Loucy (cell line): ENCODE data around the gene MYEOV.

Experiments used
- H2AFZ ChIP-seq: fragments of 200-600 bp; sonication (generic); 2 replicates; pipeline ENCODE4 v1.6.0; 2016; ENCODE audit warnings: antibody characterized with exemption, mild to moderate bottlenecking, low read length, moderate library complexity
- H3F3A ChIP-seq: fragments of 200-600 bp; 2 replicates; pipeline ENCODE4 v1.6.0; 2016; ENCODE audit warnings: antibody characterized with exemption, low read depth, mild to moderate bottlenecking
- H3K27me3 ChIP-seq: fragments of 200-600 bp; sonication (generic); 2 replicates; pipeline ENCODE4 v1.6.1; 2014; ENCODE audit warnings: low read length, mild to moderate bottlenecking; ENCODE audit not compliant: insufficient read depth, poor library complexity, severe bottlenecking
- H3K36me3 ChIP-seq: fragments of 200-600 bp; sonication (generic); 2 replicates; pipeline ENCODE4 v1.6.1; 2016; ENCODE audit warnings: low read length; ENCODE audit not compliant: insufficient read depth
- H3K4me1 ChIP-seq: fragments of 200-600 bp; sonication (generic); 2 replicates; pipeline ENCODE4 v1.5.1; 2014; ENCODE audit warnings: low read length, mild to moderate bottlenecking; ENCODE audit not compliant: insufficient read depth, poor library complexity, severe bottlenecking
- H3K4me2 ChIP-seq: fragments of 200-600 bp; sonication (generic); 2 replicates; pipeline ENCODE4 v1.6.0; 2014; ENCODE audit warnings: antibody characterized with exemption, low read length, low read depth, mild to moderate bottlenecking; ENCODE audit not compliant: poor library complexity, severe bottlenecking
- H3K4me3 ChIP-seq: fragments of 200-600 bp; sonication (generic); 2 replicates; pipeline ENCODE4 v1.5.1; 2014; ENCODE audit warnings: low read length, mild to moderate bottlenecking, mixed read lengths; ENCODE audit not compliant: poor library complexity, severe bottlenecking
- H3K79me2 ChIP-seq: fragments of 200-600 bp; sonication (generic); 2 replicates; pipeline ENCODE4 v1.6.1; 2014; ENCODE audit warnings: low read length; ENCODE audit not compliant: insufficient read depth
- H3K9ac ChIP-seq: fragments of 200-600 bp; sonication (generic); 2 replicates; pipeline ENCODE4 v1.6.0; 2014; ENCODE audit warnings: mild to moderate bottlenecking, low read depth, low read length, moderate library complexity; ENCODE audit not compliant: poor library complexity, severe bottlenecking
- H3K9me2 ChIP-seq: fragments of 200-600 bp; sonication (generic); replicated peaks from 2 replicates; pipeline ENCODE4 v1.6.1; 2016; ENCODE audit warnings: low read depth, low read length, mixed read lengths
- H3K9me3 ChIP-seq: fragments of 200-600 bp; sonication (generic); 2 replicates; pipeline ENCODE4 v1.6.1; 2014; ENCODE audit warnings: mild to moderate bottlenecking, antibody characterized with exemption, low read length, low read depth; ENCODE audit not compliant: insufficient read depth
- H4K20me1 ChIP-seq: fragments of 200-600 bp; sonication (generic); 2 replicates; pipeline ENCODE4 v1.6.0; 2014; ENCODE audit warnings: antibody characterized with exemption, low read length, mild to moderate bottlenecking; ENCODE audit not compliant: insufficient read depth, poor library complexity, severe bottlenecking
- EZH2phosphoT487 ChIP-seq: fragments of 200-600 bp; IDR thresholded peaks from 2 replicates; pipeline ENCODE4 v1.6.1; 2018; ENCODE audit warnings: antibody characterized with exemption, mild to moderate bottlenecking, moderate library complexity, borderline replicate concordance
- TF ChIP-seq, protein P1 (sequence below): fragments of 200-600 bp; sonication (generic); conservative IDR thresholded peaks from 2 replicates; pipeline ENCODE4 v1.5.1; 2014; ENCODE audit warnings: mild to moderate bottlenecking, antibody characterized with exemption, low read length

The MYEOV gene

DNA sequence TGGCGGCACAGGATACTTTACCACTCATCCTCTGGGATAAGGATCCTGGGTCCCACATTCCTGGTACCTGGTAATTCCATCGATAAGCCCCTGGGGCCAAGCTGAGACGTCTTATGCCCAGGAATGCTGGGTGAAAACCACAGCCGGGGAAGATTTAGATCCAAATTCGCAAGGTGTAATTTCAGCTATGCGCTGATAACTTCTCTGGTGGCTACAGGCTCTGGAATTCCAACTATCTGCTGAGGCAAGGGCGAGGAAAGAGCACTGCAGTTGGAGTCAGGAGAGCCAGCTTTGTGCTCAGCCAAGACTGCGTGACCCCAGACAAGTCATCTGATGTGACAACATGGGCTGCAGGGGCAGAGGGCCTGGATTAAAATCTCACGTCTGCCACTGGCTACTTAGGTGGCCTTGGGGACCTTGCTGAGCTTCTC lies 9.9 kb upstream of the MYEOV start:
- H3K4me2 ChIP-seq: no peak overlapping the region
- no peaks in the 10 kb centered on the region for H4K20me1 ChIP-seq
- H3K27me3 ChIP-seq: no peaks in the 10 kb centered on the region
- no peak overlapping the region for H3K4me3 ChIP-seq
- H3K4me1 ChIP-seq: no peaks in the 10 kb centered on the region
- no peak overlapping the region for H3K9ac ChIP-seq
- no peaks in the 10 kb centered on the region for H3K9me3 ChIP-seq
- no peaks in the 10 kb centered on the region for H3K79me2 ChIP-seq
- no peak overlapping the region for H2AFZ ChIP-seq
- no peak for TF ChIP-seq EZH2phosphoT487
- TF ChIP-seq, protein P1, sequence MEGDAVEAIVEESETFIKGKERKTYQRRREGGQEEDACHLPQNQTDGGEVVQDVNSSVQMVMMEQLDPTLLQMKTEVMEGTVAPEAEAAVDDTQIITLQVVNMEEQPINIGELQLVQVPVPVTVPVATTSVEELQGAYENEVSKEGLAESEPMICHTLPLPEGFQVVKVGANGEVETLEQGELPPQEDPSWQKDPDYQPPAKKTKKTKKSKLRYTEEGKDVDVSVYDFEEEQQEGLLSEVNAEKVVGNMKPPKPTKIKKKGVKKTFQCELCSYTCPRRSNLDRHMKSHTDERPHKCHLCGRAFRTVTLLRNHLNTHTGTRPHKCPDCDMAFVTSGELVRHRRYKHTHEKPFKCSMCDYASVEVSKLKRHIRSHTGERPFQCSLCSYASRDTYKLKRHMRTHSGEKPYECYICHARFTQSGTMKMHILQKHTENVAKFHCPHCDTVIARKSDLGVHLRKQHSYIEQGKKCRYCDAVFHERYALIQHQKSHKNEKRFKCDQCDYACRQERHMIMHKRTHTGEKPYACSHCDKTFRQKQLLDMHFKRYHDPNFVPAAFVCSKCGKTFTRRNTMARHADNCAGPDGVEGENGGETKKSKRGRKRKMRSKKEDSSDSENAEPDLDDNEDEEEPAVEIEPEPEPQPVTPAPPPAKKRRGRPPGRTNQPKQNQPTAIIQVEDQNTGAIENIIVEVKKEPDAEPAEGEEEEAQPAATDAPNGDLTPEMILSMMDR: no peak
- no peaks in the 10 kb centered on the region for H3F3A ChIP-seq
- H3K36me3 ChIP-seq: no peaks in the 10 kb centered on the region
- H3K9me2 ChIP-seq: no peaks in the 10 kb centered on the region

DNA sequence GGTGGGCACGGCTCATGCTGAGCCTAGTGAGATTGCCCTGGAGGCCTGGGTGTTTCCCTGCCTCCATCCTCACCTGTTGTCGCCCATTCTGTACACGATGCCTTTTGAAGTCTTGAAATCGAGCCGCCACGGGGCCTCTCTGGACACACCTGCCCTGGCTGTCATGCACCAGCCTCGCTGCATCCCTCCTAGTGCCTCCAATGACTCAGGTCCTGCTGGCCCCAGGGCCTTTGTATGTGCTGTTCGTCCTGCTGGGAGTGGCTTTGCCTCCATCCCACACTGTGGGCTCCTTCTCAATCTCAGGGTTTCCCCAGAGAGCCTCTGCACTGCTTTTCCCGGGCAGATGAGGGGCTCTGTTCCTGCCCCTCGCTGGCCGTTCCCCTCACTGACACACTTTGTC lies 8.9 kb upstream of the MYEOV start:
- TF ChIP-seq, protein P1: no peak
- TF ChIP-seq EZH2phosphoT487: no peak
- Histone ChIP-seq H4K20me1 (no peaks in the 10 kb centered on the region), H3K79me2 (no peaks in the 10 kb centered on the region), H3K27me3 (no peaks in the 10 kb centered on the region), H3F3A (no peaks in the 10 kb centered on the region), H3K9me2 (no peaks in the 10 kb centered on the region), H2AFZ (no peak overlapping the region), H3K4me1 (no peaks in the 10 kb centered on the region), H3K4me3 (no peak overlapping the region), H3K9ac (no peak overlapping the region), H3K36me3 (no peaks in the 10 kb centered on the region), H3K4me2 (no peak overlapping the region), H3K9me3 (no peaks in the 10 kb centered on the region)

DNA sequence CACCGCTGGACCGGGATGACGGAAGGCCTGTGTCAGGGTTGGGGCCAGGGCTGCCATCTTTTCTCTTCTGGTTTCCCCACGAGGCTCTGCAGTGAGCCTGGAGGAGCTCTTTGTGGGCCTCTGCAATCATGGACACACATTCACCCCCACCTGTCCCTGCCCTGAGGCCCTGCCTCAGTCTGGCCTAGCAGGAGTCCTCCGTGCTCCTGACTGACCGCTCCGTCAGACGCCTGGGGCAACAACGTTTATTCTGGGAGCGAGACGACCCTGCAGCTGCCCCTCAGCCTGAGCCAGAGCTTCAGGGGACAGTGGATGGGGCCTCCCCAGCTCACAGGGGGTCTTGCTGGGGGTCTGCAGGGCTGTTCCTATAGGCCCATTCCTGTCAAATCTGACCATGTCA lies 8.2 kb upstream of the MYEOV start:
- no peaks in the 10 kb centered on the region for H3F3A ChIP-seq

More for the DNA sequence above, 8.2 kb upstream of the MYEOV start:
- H3K79me2 ChIP-seq: no peaks in the 10 kb centered on the region
- no peaks in the 10 kb centered on the region for H3K4me1 ChIP-seq
- H3K36me3 ChIP-seq: no peaks in the 10 kb centered on the region
- H3K4me2 ChIP-seq: no peak overlapping the region
- H3K9me2 ChIP-seq: no peaks in the 10 kb centered on the region
- TF ChIP-seq, protein P1: no peak
- no peak for TF ChIP-seq EZH2phosphoT487
- H3K4me3 ChIP-seq: no peak overlapping the region
- no peak overlapping the region for H3K9ac ChIP-seq
- no peak overlapping the region for H2AFZ ChIP-seq
- H3K9me3 ChIP-seq: no peaks in the 10 kb centered on the region
- H4K20me1 ChIP-seq: no peaks in the 10 kb centered on the region
- H3K27me3 ChIP-seq: no peaks in the 10 kb centered on the region
